Endothelial cell of umbilical vein (primary cell): ENCODE results near the gene EFNA5.

Experiments used
- MYC ChIP-seq: IDR thresholded peaks from one replicate; pipeline ENCODE4 v1.6.1; 2011; ENCODE audit warnings: mild to moderate bottlenecking, low read depth, low read length
- POLR2A ChIP-seq: IDR thresholded peaks from 2 replicates; pipeline ENCODE4 v1.6.1; 2012; ENCODE audit warnings: low read depth, mild to moderate bottlenecking, control low read depth, low read length
- POLR2AphosphoS5 ChIP-seq: IDR thresholded peaks from 2 replicates; pipeline ENCODE4 v1.6.1; 2012; ENCODE audit warnings: low read depth, mild to moderate bottlenecking, control low read depth, low read length, moderate library complexity; ENCODE audit not compliant: insufficient read depth
- TF ChIP-seq, protein P1 (sequence below), 2 donors: IDR thresholded peaks; 1 replicate in 1 of 2; 2 replicates in 1 of 2; pipeline ENCODE4 v1.5.1; 2011; ENCODE audit warnings: low read length in 2 of 2, mild to moderate bottlenecking in 2 of 2, moderate library complexity in 2 of 2, control low read depth in 1 of 2, inconsistent platforms in 1 of 2, low read depth in 1 of 2; ENCODE audit not compliant: insufficient read depth in 1 of 2; ENCODE audit errors: extremely low read depth in 1 of 2
- TF ChIP-seq, protein P2 (sequence below): IDR thresholded peaks from 2 replicates; pipeline ENCODE4 v1.6.1; 2011; ENCODE audit not compliant: insufficient read depth, insufficient read length

DNA sequence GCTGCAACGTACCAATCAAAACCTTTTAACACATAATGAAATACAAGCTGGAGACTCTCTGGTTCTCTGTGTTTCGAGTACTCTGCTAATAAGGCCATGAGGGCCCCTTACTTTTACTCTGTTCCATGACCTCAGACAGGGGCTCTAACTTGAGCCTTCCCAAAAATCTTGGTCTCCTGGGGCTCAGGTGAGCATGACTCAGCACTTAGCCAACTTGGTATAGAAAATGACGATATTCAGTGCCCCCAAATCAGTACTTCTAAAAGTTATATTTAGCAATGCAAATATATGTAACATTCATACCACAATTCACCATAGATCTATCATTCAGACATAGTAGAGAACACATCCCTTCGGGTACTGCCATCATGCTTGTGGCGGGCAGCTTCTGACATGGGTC, 278.9 kb downstream of the EFNA5 start:
- TF ChIP-seq POLR2A = no peak
- TF ChIP-seq, protein P1, sequence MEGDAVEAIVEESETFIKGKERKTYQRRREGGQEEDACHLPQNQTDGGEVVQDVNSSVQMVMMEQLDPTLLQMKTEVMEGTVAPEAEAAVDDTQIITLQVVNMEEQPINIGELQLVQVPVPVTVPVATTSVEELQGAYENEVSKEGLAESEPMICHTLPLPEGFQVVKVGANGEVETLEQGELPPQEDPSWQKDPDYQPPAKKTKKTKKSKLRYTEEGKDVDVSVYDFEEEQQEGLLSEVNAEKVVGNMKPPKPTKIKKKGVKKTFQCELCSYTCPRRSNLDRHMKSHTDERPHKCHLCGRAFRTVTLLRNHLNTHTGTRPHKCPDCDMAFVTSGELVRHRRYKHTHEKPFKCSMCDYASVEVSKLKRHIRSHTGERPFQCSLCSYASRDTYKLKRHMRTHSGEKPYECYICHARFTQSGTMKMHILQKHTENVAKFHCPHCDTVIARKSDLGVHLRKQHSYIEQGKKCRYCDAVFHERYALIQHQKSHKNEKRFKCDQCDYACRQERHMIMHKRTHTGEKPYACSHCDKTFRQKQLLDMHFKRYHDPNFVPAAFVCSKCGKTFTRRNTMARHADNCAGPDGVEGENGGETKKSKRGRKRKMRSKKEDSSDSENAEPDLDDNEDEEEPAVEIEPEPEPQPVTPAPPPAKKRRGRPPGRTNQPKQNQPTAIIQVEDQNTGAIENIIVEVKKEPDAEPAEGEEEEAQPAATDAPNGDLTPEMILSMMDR (IDR thresholded peaks at IDR 0.05; ENCODE audit: extremely low read depth in 1 of 2, insufficient read depth in 1 of 2, low read depth in 1 of 2, low read length in 2 of 2) = no peak
- TF ChIP-seq, protein P2, sequence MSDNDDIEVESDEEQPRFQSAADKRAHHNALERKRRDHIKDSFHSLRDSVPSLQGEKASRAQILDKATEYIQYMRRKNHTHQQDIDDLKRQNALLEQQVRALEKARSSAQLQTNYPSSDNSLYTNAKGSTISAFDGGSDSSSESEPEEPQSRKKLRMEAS = no peak
- no peak for TF ChIP-seq POLR2AphosphoS5
- no peak for TF ChIP-seq MYC
